ENCODE measurements around the gene RBPJ.
"Not testable (repeated sequence)": the region's sequence is repeated elsewhere in the genome, so short reads cannot be mapped to it uniquely, and the experiment has no call there.

Gene RBPJ

GRCh38 chr4:26343038-26343398, 22.2 kb downstream of the RBPJ start:
- no peak for DNase-seq

- no peak for DNase-seq
These were observed 24.2 kb downstream of the RBPJ start for GRCh38 chr4:26344901-26345564.

- DNase-seq, result no peak
These were observed 24.7 kb downstream of the RBPJ start for GRCh38 chr4:26345565-26345938.

- no peak for DNase-seq
These were observed 25.4 kb downstream of the RBPJ start for GRCh38 chr4:26346203-26346620.

GRCh38 chr4:26349496-26349895, 28.7 kb downstream of the RBPJ start:
- no peak for DNase-seq

GRCh38 chr4:26351685-26352084, 30.9 kb downstream of the RBPJ start:
- no peak for DNase-seq

- no peak for DNase-seq
These were observed 33.7 kb downstream of the RBPJ start for GRCh38 chr4:26354491-26354890.

GRCh38 chr4:26355392-26356052, 34.7 kb downstream of the RBPJ start:
- DNase-seq, result no peak

- DNase-seq, result no peak
These were observed 35.3 kb downstream of the RBPJ start for GRCh38 chr4:26356081-26356501.

GRCh38 chr4:26359521-26359920, 38.7 kb downstream of the RBPJ start:
- not testable (repeated sequence) for DNase-seq

GRCh38 chr4:26360273-26360672, 39.5 kb downstream of the RBPJ start:
- DNase-seq, result no peak

GRCh38 chr4:26360864-26361263, 40.0 kb downstream of the RBPJ start:
- no peak for DNase-seq

GRCh38 chr4:26361297-26361696, 40.5 kb downstream of the RBPJ start:
- DNase-seq, result no peak

GRCh38 chr4:26362745-26363439, 42.1 kb downstream of the RBPJ start:
- no peak for DNase-seq

GRCh38 chr4:26365537-26366150, 44.8 kb downstream of the RBPJ start:
- no peak for DNase-seq

- no peak for DNase-seq
These were observed 47.0 kb downstream of the RBPJ start for GRCh38 chr4:26367811-26368210.

GRCh38 chr4:26368685-26369084, 47.9 kb downstream of the RBPJ start:
- no peak for DNase-seq

- DNase-seq, result no peak
These were observed 48.3 kb downstream of the RBPJ start for GRCh38 chr4:26369132-26369531.

GRCh38 chr4:26369581-26369980, 48.8 kb downstream of the RBPJ start:
- DNase-seq, result no peak

GRCh38 chr4:26372076-26372475, 51.3 kb downstream of the RBPJ start:
- no peak for DNase-seq

GRCh38 chr4:26372525-26373172, 51.8 kb downstream of the RBPJ start:
- peak; percentile 21 for DNase-seq

- no peak for DNase-seq
These were observed 54.7 kb downstream of the RBPJ start for GRCh38 chr4:26375551-26375950.
